Tibial nerve (tissue), 4 donors: ENCODE results near the gene SKAP1.

Experiments
- EP300 ChIP-seq, 2 donors: sonication (generic); formaldehyde crosslinking; IDR thresholded peaks; one replicate each; pipeline ENCODE4 v1.6.1; 2017; ENCODE audit warnings: antibody characterized with exemption in 2 of 2, mild to moderate bottlenecking in 1 of 2
- POLR2A ChIP-seq, 2 donors: fragments of 450-650 bp; IDR thresholded peaks; one replicate each; pipeline ENCODE4 v1.6.1; 2017; ENCODE audit warnings: antibody characterized with exemption in 2 of 2, mild to moderate bottlenecking in 2 of 2, moderate library complexity in 2 of 2
- TF ChIP-seq, protein P1 (sequence below), 5 experiments: fragments of 200-600 bp in 3 of 5; fragments of 450-650 bp in 2 of 5; sonication (generic) in 3 of 5; IDR thresholded peaks; one replicate each; pipeline ENCODE4 v1.5.1; 2016 to 2019; ENCODE audit warnings: antibody characterized with exemption in 5 of 5, mild to moderate bottlenecking in 3 of 5, moderate library complexity in 2 of 5

DNA sequence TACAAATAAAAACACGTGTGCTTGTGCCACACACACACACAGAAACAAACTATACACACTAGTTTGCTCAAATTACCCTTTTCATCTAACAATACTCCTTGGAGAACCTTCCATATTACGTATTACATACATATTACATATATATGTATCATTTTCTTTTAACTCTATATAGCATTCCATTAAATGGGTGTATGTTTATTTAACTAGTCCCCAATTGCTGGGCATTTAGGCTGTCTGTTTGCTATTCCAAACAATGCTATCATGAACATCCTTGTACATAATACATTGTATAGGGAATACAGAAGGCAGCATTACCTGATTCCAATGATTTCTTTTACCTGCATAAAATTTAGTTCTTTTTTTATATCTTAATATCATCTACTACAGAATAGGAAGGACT is 73.1 kb downstream of the SKAP1 start:
- TF ChIP-seq POLR2A (IDR thresholded peaks at IDR 0.05) (no peak), EP300 (IDR thresholded peaks at IDR 0.05) (no peak)
- TF ChIP-seq, protein P1, sequence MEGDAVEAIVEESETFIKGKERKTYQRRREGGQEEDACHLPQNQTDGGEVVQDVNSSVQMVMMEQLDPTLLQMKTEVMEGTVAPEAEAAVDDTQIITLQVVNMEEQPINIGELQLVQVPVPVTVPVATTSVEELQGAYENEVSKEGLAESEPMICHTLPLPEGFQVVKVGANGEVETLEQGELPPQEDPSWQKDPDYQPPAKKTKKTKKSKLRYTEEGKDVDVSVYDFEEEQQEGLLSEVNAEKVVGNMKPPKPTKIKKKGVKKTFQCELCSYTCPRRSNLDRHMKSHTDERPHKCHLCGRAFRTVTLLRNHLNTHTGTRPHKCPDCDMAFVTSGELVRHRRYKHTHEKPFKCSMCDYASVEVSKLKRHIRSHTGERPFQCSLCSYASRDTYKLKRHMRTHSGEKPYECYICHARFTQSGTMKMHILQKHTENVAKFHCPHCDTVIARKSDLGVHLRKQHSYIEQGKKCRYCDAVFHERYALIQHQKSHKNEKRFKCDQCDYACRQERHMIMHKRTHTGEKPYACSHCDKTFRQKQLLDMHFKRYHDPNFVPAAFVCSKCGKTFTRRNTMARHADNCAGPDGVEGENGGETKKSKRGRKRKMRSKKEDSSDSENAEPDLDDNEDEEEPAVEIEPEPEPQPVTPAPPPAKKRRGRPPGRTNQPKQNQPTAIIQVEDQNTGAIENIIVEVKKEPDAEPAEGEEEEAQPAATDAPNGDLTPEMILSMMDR (IDR thresholded peaks at IDR 0.05), result no peak
